GM12878 (cell line): ENCODE measurements around the gene TAF6L. TPM values are rescaled to one million over a fixed set of nuclear protein-coding genes. Genes with fewer than 3 reads are reported as not detected.

Source experiments
- ZBTB4 ChIP-seq: fragments of 450-650 bp; formaldehyde crosslinking; IDR thresholded peaks from 2 replicates; pipeline ENCODE4 v1.4.0; 2022; ENCODE audit warnings: mild to moderate bottlenecking, moderate library complexity
- polyA plus RNA-seq, 11 experiments: library from polyadenylated mRNA; depleted of rRNA in 4 of 11; unstranded in 6 of 11; stranded (reverse) in 5 of 11; fragments of >200 nt; fragmentation: Nextera tagmentation in 4 of 11; fragmentation: Illumina TruSeq in 1 of 11; extraction: Ambion mirVana in 4 of 11; extraction: Trizol in 1 of 11; gene quantifications; 1 replicate in 1 of 11; 2 replicates in 10 of 11; pipeline versions ENCODE4 v1.2.1 to v1.2.3, GENCODE V29; 2011 to 2016; ENCODE audit warnings: inconsistent platforms in 2 of 11, missing spikeins in 2 of 11, low read depth in 1 of 11
- total RNA-seq, 4 experiments: library from RNA; depleted of rRNA in 3 of 4; stranded (reverse); fragments of >200 nt in 3 of 4; fragmentation: Illumina TruSeq in 1 of 4; extraction: Trizol in 1 of 4; gene quantifications; 2 replicates each; pipeline versions ENCODE4 v1.2.1 to v1.2.3, GENCODE V29; 2013 to 2021
- TF ChIP-seq, protein P1 (sequence below): fragments of 450-650 bp; IDR thresholded peaks from 2 replicates; pipeline ENCODE4 v1.6.1; 2018; ENCODE audit warnings: borderline replicate concordance, mild to moderate bottlenecking; ENCODE audit not compliant: partially characterized antibody

Gene TAF6L
- total and polyA plus RNA-seq, 10 of the 15 experiments (the other 5 are each of a cell fraction or from before 2014, with no cell fraction given) = 0.15 to 35.6 (median 19.0) TPM

- TF ChIP-seq, protein P1, sequence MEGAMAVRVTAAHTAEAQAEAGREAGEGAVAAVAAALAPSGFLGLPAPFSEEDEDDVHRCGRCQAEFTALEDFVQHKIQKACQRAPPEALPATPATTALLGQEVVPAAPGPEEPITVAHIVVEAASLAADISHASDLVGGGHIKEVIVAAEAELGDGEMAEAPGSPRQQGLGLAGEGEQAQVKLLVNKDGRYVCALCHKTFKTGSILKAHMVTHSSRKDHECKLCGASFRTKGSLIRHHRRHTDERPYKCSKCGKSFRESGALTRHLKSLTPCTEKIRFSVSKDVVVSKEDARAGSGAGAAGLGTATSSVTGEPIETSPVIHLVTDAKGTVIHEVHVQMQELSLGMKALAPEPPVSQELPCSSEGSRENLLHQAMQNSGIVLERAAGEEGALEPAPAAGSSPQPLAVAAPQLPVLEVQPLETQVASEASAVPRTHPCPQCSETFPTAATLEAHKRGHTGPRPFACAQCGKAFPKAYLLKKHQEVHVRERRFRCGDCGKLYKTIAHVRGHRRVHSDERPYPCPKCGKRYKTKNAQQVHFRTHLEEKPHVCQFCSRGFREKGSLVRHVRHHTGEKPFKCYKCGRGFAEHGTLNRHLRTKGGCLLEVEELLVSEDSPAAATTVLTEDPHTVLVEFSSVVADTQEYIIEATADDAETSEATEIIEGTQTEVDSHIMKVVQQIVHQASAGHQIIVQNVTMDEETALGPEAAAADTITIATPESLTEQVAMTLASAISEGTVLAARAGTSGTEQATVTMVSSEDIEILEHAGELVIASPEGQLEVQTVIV = peak; percentile 82
- no peak for TF ChIP-seq ZBTB4 (CRISPR knock-in tag)
Measured at GRCh38 chr11:62753736-62754603, 17.2 kb upstream of the TAF6L start, which contains the start of gene ZBTB3 (continued).
